ENCODE data around the gene CRB3. TPM values are rescaled to one million over a fixed set of nuclear protein-coding genes. Genes with fewer than 3 reads are reported as not detected.
A peak's percentile ranks its signal among the peaks of the same experiment; 100 is the strongest.

The CRB3 gene
- total RNA-seq, 1 experiment from 2014 or later, result 13.6 TPM

- peaks cover 59% of the 10 kb centered on the region for H3K36me3 Mint-ChIP-seq (ENCODE audit: insufficient read depth, unreplicated experiment)
- intact Hi-C loops (cut with micrococcal nuclease), result no loop called here
- no TSS peak for BruUV-seq (replicated peaks)
These were observed 42.7 kb upstream of the CRB3 start for GRCh38 chr19:6421075-6422014.

DNA sequence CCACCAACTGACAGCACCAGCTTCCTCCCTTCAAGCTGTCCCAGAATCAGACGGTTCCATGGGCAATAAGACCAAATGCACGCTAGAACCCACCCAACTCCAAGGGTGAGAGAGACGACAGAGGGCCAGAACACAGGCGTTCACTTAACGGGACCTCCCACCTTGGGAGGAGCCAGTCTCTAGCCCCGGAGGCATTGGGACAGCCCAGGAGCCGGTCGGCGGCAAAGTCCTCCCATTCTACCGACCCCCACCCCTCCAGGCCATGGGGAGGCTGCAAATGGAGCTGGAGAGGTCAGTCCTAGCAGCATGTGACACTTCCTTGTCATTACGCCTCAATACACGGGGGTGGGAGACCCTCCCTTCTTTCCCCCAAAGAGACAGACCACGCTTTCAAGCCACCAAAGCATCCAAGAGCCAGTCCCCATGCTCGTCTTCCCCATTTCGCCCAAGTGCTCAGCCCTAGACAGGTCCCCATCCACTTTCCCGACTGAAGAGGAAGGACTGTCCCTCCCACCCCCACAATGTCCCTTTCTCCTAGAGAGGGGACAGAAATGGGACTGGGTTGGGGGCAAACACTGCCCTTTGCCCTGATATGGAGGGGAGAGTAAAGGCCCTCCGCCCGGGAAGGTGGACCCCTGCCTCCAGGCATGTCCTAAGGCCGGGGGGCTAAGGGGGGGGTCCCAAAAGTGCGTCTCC is 40.4 kb upstream of the CRB3 start:
- Mint-ChIP-seq H3K27me3 (ENCODE audit: insufficient read depth, unreplicated experiment) (no peaks in the 10 kb centered on the region), H3K36me3 (ENCODE audit: insufficient read depth, unreplicated experiment) (peaks cover 44% of the 10 kb centered on the region), H3K9me3 (ENCODE audit: unreplicated experiment) (no peaks in the 10 kb centered on the region), H3K4me3 (ENCODE audit: unreplicated experiment) (peak overlapping the region; percentile 87), H3K27ac (ENCODE audit: low read depth, unreplicated experiment) (peak overlapping the region; percentile 82), H3K4me1 (ENCODE audit: insufficient read depth, unreplicated experiment) (peaks cover 20% of the 10 kb centered on the region)
- intact Hi-C loops (cut with micrococcal nuclease), result no loop called here
- POLR2A ChIA-PET, result interaction anchor here (0.7 to 2.7 kb wide), 4 partner anchors 11 to 50 kb away, joined by 3 to 8 read pairs (median 4); partner anchors contain the start of genes GTF2F1, SLC25A23 and SLC25A41
- TF ChIP-seq CTCF (IDR thresholded peaks at IDR 0.05; ENCODE audit: unreplicated experiment), result no peak
- TSS peak; percentile 29 for BruUV-seq (replicated peaks)
- peak; percentile 57 for DNase-seq (ENCODE audit: unreplicated experiment)
- CTCF ChIA-PET, result interaction anchor here (0.6 to 1.7 kb wide), 2 partner anchors 297 to 455 kb away, joined by 3 to 5 read pairs; partner anchors contain the start of gene C3

More at GRCh38 chr19:6421075-6422014, 42.7 kb upstream of the CRB3 start:
- DNase-seq (ENCODE audit: unreplicated experiment), result no peak
- ChIA-PET CTCF (interaction anchor here (0.6 to 1.2 kb wide), 4 partner anchors 154 to 1282 kb away, joined by 3 to 4 read pairs (median 3); no protein-coding TSS in a partner anchor), POLR2A (interaction anchor here (0.7 to 0.9 kb wide), 2 partner anchors 78 to 85 kb away, joined by 3 read pairs; no protein-coding TSS in a partner anchor)
- no peak for TF ChIP-seq CTCF (IDR thresholded peaks at IDR 0.05; ENCODE audit: unreplicated experiment)
- H3K27ac Mint-ChIP-seq (ENCODE audit: low read depth, unreplicated experiment), result no peak overlapping the region
- H3K9me3 Mint-ChIP-seq (ENCODE audit: unreplicated experiment), result no peaks in the 10 kb centered on the region
- peak overlapping the region; percentile 87 for H3K4me3 Mint-ChIP-seq (ENCODE audit: unreplicated experiment)
- peaks cover 20% of the 10 kb centered on the region for H3K4me1 Mint-ChIP-seq (ENCODE audit: insufficient read depth, unreplicated experiment)
- H3K27me3 Mint-ChIP-seq (ENCODE audit: insufficient read depth, unreplicated experiment), result no peaks in the 10 kb centered on the region

DNA sequence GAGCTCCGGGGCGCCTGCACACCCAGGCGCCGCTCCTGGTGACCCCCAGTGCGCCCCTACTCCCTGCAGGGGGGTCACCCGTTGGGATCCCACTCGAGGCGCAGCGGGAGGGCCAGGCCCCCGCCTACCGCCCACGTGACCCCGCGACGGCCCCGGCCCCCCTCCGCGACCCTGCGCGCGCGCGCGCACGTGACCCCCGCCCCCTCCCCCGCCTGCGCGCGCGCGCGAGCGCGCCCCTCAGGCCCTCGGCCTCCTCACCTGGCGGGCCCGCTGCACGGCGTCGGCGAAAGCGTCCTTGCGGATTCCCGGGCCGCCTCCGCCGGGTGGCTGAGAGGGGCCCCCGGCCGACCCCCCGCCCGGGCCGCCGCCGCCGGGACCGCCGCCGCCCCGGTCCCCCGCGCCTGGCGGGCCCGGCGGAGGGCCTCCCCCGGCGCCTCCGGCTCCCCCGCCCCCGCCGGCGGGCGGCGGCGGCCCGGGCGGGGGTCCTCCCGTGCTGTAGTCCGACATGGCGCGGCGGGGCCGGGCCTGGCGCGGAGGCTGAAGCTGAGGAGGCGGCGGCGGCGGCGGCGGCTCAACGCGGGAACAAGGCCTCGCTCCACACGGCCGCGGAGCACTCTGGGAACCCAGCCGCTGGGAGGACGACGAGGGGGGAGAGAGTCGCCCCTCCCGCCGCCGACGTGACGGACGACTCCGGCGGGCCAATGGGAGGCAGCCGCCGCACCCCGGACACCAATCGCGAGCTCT is 39.7 kb upstream of the CRB3 start, which contains the start of gene KHSRP:
Gene KHSRP, minus strand, starts transcription at position 617 of the 744 bp plus-strand sequence. Its CDS starts 110 bp downstream, at position 507.
- CTCF ChIA-PET, result interaction anchor here (0.5 to 1.7 kb wide), 4 partner anchors 29 to 456 kb away, joined by 3 to 5 read pairs (median 3); partner anchors contain the start of gene C3
- Mint-ChIP-seq H3K4me1 (ENCODE audit: insufficient read depth, unreplicated experiment) (peaks cover 20% of the 10 kb centered on the region), H3K9me3 (ENCODE audit: unreplicated experiment) (no peaks in the 10 kb centered on the region), H3K36me3 (ENCODE audit: insufficient read depth, unreplicated experiment) (peaks cover 37% of the 10 kb centered on the region), H3K27ac (ENCODE audit: low read depth, unreplicated experiment) (peak within 1 kb of the TSS; percentile 98), H3K27me3 (ENCODE audit: insufficient read depth, unreplicated experiment) (no peaks in the 10 kb centered on the region), H3K4me3 (ENCODE audit: unreplicated experiment) (peak within 1 kb of the TSS; percentile 87)
- BruUV-seq (replicated peaks), result no TSS peak
- TF ChIP-seq CTCF (IDR thresholded peaks at IDR 0.05; ENCODE audit: unreplicated experiment), result no peak
- POLR2A ChIA-PET, result interaction anchor here (0.6 to 2.7 kb wide), 20 partner anchors 10 to 1200 kb away, joined by 3 to 9 read pairs (median 3); partner anchors contain the start of genes ALKBH7, CLPP, GTF2F1 and PSPN
- peak; percentile 4 for DNase-seq (ENCODE audit: unreplicated experiment)
- intact Hi-C loops (cut with micrococcal nuclease), result no loop called here

Data from MCF 10A (cell line).